Hematopoietic multipotent progenitor cell treated with erythropoietin and hydrocortisone succinate and interleukin-3 and kit ligand, for 17 days (in vitro differentiated cells): ENCODE data around the gene MON1A.
"Not testable (repeated sequence)": the region's sequence is repeated elsewhere in the genome, so short reads cannot be mapped to it uniquely, and the experiment has no call there.

ENCODE experiments used
- DNase-seq: peaks from one replicate; pipeline ENCODE4 v3.0.0-alpha.2; 2015; ENCODE audit warnings: low spot score

The MON1A gene, protein sequence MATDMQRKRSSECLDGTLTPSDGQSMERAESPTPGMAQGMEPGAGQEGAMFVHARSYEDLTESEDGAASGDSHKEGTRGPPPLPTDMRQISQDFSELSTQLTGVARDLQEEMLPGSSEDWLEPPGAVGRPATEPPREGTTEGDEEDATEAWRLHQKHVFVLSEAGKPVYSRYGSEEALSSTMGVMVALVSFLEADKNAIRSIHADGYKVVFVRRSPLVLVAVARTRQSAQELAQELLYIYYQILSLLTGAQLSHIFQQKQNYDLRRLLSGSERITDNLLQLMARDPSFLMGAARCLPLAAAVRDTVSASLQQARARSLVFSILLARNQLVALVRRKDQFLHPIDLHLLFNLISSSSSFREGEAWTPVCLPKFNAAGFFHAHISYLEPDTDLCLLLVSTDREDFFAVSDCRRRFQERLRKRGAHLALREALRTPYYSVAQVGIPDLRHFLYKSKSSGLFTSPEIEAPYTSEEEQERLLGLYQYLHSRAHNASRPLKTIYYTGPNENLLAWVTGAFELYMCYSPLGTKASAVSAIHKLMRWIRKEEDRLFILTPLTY

GRCh38 chr3:49929291-49930167 is at the start of gene MON1A:
TSS of gene MON1A (minus strand) at chr3:49929811. CDS start at chr3:49913346, 16,465 bp downstream.
- DNase-seq, result peak; percentile 89

GRCh38 chr3:49976942-49977341 is 47.3 kb upstream of the MON1A start:
- DNase-seq, result no peak

GRCh38 chr3:49972656-49973055 is 43.0 kb upstream of the MON1A start:
- no peak for DNase-seq

DNA sequence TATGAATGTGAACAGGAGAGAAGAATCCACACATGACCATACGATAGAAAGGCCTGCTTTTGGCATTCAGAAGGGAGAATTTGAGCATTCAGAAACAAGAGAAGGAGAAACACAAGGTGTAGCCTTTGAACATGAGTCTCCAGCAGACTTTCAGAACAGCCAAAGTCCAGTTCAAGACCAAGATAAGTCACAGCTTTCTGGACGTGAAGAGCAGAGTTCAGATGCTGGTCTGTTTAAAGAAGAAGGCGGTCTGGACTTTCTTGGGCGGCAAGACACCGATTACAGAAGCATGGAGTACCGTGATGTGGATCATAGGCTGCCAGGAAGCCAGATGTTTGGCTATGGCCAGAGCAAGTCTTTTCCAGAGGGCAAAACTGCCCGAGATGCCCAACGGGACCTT is 38.7 kb upstream of the MON1A start:
- DNase-seq, result no peak

DNA sequence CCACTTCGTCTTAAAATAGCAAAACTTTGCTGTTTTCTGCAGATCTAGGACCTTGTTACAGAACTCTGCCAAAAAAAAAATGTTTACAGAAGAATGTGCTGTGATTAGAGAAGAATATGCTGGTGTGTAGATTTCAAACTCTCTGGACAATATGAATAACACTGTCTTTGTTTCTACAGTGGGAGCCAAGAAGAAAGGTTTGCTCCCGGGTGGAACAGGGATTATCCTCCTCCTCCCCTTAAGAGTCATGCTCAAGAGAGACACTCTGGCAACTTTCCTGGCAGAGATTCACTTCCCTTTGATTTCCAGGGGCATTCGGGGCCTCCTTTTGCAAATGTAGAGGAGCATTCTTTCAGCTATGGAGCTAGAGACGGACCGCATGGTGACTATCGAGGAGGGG is 37.7 kb upstream of the MON1A start:
- DNase-seq, result no peak

- no peak for DNase-seq
These were observed 36.8 kb upstream of the MON1A start for GRCh38 chr3:49966233-49966942.

DNA sequence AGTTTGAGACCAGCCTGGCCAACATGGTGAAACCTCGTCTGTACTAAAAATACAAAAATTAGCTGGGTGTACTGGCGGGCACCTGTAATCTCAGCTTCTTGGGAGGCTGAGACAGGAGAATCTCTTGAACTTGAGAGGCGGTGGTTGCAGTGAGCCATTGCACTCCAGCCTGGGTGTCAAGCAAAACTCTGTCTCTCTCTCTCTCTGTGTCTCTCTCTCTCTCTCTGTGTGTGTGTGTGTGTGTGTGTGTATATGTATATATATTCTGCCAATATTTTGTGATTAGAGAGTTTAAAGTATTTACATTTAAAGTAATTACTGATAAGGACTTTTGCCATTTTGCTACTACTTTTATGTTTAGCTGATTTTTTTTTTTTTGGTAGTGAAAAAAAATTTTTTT is 26.0 kb upstream of the MON1A start:
- no peak for DNase-seq

GRCh38 chr3:49952924-49953323 is 23.3 kb upstream of the MON1A start:
- no peak for DNase-seq

DNA sequence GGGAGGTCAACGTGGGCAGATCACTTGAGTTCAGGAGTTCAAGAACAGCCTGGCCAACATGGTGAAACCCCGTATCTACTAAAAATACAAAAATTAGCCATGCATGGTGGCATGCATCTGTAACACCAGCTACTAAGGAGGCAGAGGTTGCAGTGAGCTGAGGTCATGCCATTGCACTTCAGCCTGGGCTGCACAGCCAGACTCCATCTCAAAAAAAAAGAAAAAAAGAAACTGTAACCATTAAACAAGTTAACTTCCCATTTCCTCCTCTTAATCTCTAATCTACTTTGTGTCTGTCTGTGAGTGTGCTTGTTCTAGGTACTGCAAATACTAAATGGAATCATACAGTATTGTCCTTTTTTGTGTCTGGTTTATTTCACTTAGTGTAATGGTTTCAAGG is 13.0 kb upstream of the MON1A start:
- no peak for DNase-seq

GRCh38 chr3:49940667-49941249 is 11.1 kb upstream of the MON1A start:
- no peak for DNase-seq

- DNase-seq, result peak; percentile 90
These were observed 10.5 kb upstream of the MON1A start, which contains the start of gene RBM6 for GRCh38 chr3:49939858-49940666. TSS of gene RBM6 (plus strand) at chr3:49940150. CDS start at chr3:49962642, 22,492 bp downstream.

DNA sequence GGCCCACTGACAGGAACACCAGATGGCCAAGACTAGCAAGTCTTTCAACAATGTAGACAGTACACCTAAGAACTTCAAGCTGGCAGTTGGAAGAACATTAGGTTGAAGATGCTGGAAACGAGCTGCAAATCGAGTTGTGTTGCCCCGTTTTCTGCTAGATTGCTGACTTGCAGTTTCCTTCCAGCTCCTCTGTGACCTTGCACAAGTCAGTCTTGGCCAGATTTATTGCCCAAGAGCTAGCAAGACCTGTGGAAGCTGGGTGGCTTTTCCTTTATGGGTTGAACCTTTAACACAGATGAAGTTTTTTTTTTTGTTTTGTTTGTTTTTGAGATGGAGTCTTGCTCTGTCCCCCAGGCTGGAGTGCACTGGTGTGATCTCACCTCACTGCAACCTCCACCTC is 7.5 kb upstream of the MON1A start:
- no peak for DNase-seq

DNA sequence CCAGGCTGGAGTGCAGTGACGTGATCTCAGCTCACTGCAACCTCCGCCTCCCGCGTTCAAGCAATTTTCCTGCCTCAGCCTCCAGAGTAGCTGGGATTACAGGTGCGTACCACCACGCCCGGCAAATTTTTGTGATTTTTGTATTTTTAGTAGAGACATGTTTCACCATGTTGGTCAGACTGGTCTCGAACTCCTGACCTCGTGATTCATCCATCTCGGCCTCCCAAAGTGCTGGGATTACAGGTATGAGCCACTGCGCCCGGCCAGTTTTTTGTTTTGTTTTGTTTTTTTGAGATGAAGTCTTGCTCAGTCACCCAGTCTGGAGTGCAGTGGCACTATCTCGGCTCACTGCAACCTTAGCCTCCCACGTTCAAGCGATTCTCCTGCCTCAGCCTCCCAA is 2.7 kb upstream of the MON1A start:
- not testable (repeated sequence) for DNase-seq

DNA sequence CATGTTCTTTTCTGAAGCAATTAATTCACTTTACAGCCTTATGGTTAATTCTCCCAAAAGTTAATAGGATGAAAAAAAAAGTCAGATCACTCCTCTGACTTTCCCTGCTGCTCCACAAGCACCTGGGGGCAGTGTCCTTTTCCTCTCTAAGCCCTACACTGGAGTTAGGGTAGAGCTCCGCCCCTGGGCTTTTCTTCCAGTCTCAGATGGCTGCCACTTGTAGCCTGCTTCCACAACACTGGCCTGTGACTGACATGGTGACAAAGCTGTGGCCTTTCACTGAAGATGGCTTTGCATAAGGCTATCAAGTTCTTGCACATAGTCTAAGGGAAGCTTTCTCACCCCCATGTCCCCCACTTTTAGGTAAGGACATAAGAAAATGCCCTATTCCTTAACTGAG is 1.3 kb upstream of the MON1A start:
- DNase-seq, result no peak

- DNase-seq, result no peak
These were observed 618 bp upstream of the MON1A start for GRCh38 chr3:49930168-49930690.

DNA sequence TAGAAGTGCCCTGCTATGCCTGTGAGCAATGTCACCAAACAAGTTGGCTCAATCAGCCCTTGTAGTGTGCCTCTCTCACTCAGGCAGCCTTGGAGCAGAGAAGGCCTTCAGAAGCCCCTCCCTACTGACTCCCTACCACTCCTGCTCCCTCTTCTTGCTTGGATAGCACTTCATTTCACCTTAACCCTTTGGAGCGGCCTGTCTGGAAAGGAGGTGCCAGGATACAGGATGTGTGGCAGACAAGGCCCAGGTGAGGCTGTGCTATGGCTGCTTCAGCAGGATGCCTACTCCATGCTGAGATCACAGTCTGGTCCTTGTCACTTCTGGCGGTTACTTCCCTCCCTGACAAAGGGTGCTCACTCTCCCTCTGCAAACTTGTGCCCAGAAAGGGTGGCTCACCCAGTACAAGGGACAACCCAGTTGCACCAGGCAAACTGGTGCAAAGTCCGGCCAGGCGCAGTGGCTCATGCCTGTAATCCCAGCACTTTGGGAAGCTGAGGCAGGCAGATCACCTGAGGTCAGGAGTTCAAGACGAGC is 1.1 kb downstream of the MON1A start:
- DNase-seq, result no peak

GRCh38 chr3:49927798-49928197 is 1.8 kb downstream of the MON1A start:
- DNase-seq, result no peak

- DNase-seq, result no peak
These were observed 3.4 kb downstream of the MON1A start for GRCh38 chr3:49926117-49926728.

DNA sequence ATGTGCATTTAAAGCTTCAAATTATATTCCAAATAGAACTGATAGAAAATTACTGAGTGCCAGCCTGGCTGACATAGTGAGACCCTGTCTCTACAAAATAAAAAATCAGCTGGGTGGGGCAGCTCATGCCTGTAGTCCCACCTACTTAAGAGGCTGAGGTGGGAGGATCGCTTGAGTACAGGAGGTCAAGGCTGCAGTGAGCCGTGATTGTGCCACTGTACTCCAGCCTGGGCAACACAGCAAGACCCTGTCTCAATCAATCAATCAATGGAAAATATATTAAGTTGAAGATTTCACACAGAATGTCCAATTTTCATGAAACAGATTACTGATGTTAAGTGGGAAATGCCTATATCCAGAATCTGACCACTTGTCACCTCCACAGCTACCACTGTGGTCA is 4.1 kb downstream of the MON1A start:
- DNase-seq, result no peak

- DNase-seq, result no peak
These were observed 4.9 kb downstream of the MON1A start for GRCh38 chr3:49924683-49925082.
